Lower leg skin (tissue), 3 donors: Measurements from ENCODE around the gene HDC.

Experiments used
- POLR2A ChIP-seq, 2 donors: fragments of 450-650 bp; IDR thresholded peaks; one replicate each; pipeline ENCODE4 v1.6.1; 2016 to 2017; ENCODE audit warnings: antibody characterized with exemption in 2 of 2, mild to moderate bottlenecking in 1 of 2, moderate library complexity in 1 of 2
- TF ChIP-seq, protein P1 (sequence below), 3 donors: fragments of 450-650 bp; IDR thresholded peaks; one replicate each; pipeline ENCODE4 v1.5.1; 2016; ENCODE audit warnings: antibody characterized with exemption in 3 of 3, mild to moderate bottlenecking in 3 of 3, moderate library complexity in 2 of 3

DNA sequence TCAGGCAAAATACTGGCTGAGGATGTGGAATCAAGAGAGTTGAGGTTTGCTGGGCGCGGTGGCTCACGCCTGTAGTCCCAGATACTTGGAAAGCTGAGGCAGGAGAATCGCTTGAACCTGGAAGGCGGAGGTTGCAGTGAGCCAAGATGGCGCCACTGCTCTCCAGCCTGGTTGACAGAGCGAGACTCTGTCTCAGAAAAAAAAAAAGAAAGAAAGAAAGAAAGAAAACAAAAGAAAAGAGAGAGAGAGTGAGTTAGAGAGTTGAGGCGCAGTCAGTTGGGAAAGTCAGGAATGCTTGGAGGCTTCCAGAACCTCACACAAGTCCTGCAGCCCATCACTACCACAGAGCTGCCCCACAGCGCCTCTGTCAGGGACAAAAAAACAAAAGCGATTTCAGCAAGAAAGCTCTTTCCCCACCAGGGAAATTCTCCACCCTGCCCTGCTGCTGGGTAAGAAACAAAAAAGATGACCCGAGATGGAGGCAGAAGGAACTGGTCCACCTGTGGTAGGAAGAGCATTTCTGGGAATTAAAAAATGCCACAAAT is 13.8 kb downstream of the HDC start:
- TF ChIP-seq, protein P1, sequence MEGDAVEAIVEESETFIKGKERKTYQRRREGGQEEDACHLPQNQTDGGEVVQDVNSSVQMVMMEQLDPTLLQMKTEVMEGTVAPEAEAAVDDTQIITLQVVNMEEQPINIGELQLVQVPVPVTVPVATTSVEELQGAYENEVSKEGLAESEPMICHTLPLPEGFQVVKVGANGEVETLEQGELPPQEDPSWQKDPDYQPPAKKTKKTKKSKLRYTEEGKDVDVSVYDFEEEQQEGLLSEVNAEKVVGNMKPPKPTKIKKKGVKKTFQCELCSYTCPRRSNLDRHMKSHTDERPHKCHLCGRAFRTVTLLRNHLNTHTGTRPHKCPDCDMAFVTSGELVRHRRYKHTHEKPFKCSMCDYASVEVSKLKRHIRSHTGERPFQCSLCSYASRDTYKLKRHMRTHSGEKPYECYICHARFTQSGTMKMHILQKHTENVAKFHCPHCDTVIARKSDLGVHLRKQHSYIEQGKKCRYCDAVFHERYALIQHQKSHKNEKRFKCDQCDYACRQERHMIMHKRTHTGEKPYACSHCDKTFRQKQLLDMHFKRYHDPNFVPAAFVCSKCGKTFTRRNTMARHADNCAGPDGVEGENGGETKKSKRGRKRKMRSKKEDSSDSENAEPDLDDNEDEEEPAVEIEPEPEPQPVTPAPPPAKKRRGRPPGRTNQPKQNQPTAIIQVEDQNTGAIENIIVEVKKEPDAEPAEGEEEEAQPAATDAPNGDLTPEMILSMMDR (IDR thresholded peaks at IDR 0.05): no peak
- no peak for TF ChIP-seq POLR2A (IDR thresholded peaks at IDR 0.05)
